HEK293 (cell line): ENCODE data around the gene PROM2.
A peak's percentile ranks its signal among the peaks of the same experiment; 100 is the strongest.

ENCODE experiments used
- CTCF ChIA-PET: fragments of 350-600 bp; formaldehyde crosslinking; extraction: SDS; loops from one replicate; lab custom pipeline; 2021; ENCODE audit warnings: antibody characterized with exemption; lab: Yijun Ruan, JAX
- POLR2A ChIA-PET: fragments of 300-600 bp; formaldehyde crosslinking; extraction: SDS; loops from one replicate; lab custom pipeline; 2020; ENCODE audit warnings: antibody characterized with exemption, inconsistent platforms; lab: Yijun Ruan, JAX
- H3K27ac ChIP-seq: fragments of 200-500 bp; sonication (Bioruptor generic); 2 replicates; pipeline ENCODE4 v1.5.1; 2014; ENCODE audit warnings: low read depth, low read length, control low read depth, inconsistent platforms; ENCODE audit errors: extremely low read depth
- H3K36me3 ChIP-seq, 2 experiments: fragments of 200-500 bp in 1 of 2; sonication (Bioruptor generic) in 1 of 2; 1 replicate in 1 of 2; 2 replicates in 1 of 2; pipeline ENCODE4 v1.5.1; 2014 to 2017; ENCODE audit warnings: inconsistent platforms in 2 of 2, low read length in 2 of 2; ENCODE audit not compliant: control insufficient read depth in 2 of 2, insufficient read depth in 1 of 2
- H3K4me1 ChIP-seq: fragments of 200-500 bp; sonication (Bioruptor generic); 2 replicates; pipeline ENCODE4 v1.5.1; 2014; ENCODE audit warnings: mild to moderate bottlenecking, low read length, inconsistent platforms; ENCODE audit not compliant: control insufficient read depth, insufficient read depth
- H3K4me3 ChIP-seq: 2 replicates; pipeline ENCODE4 v1.5.1; 2011; ENCODE audit warnings: low read depth, mild to moderate bottlenecking, control low read depth, low read length, moderate library complexity
- H3K9me3 ChIP-seq: fragments of 200-500 bp; sonication (Bioruptor generic); 2 replicates; pipeline ENCODE4 v1.5.1; 2014; ENCODE audit warnings: low read depth, low read length, inconsistent platforms; ENCODE audit not compliant: control insufficient read depth, insufficient read depth
- ATF2 ChIP-seq: fragments of 450-650 bp; formaldehyde crosslinking; IDR thresholded peaks from 2 replicates; pipeline ENCODE4 v1.5.1; 2016; ENCODE audit warnings: missing biosample characterization, missing genetic modification characterization, low read depth
- GLIS1 ChIP-seq: fragments of 450-650 bp; formaldehyde crosslinking; IDR thresholded peaks from 2 replicates; pipeline ENCODE4 v1.5.1; 2016; ENCODE audit warnings: missing biosample characterization, missing genetic modification characterization
- HIC1 ChIP-seq: fragments of 450-650 bp; formaldehyde crosslinking; IDR thresholded peaks from 2 replicates; pipeline ENCODE4 v1.5.1; 2016; ENCODE audit warnings: missing biosample characterization, missing genetic modification characterization
- KLF17 ChIP-seq: fragments of 450-650 bp; formaldehyde crosslinking; IDR thresholded peaks from 2 replicates; pipeline ENCODE4 v1.5.1; 2016; ENCODE audit warnings: missing biosample characterization, missing genetic modification characterization
- PRDM1 ChIP-seq: fragments of 450-650 bp; formaldehyde crosslinking; IDR thresholded peaks from 2 replicates; pipeline ENCODE4; 2016; ENCODE audit warnings: missing biosample characterization, missing genetic modification characterization
- SP2 ChIP-seq: fragments of 450-650 bp; formaldehyde crosslinking; IDR thresholded peaks from 2 replicates; pipeline ENCODE4 v1.5.1; 2016; ENCODE audit warnings: missing biosample characterization, missing genetic modification characterization
- TCF7L2 ChIP-seq: IDR thresholded peaks from 2 replicates; pipeline ENCODE4 v1.6.1; 2011; ENCODE audit warnings: low read depth, mild to moderate bottlenecking, inconsistent platforms, low read length, moderate library complexity, borderline replicate concordance
- YY2 ChIP-seq: fragments of 450-650 bp; formaldehyde crosslinking; IDR thresholded peaks from 2 replicates; pipeline ENCODE4 v1.5.1; 2016; ENCODE audit warnings: missing biosample characterization, missing genetic modification characterization
- ZBTB17 ChIP-seq: fragments of 450-650 bp; formaldehyde crosslinking; IDR thresholded peaks from 2 replicates; pipeline ENCODE4 v1.5.1; 2016; ENCODE audit warnings: missing biosample characterization, missing genetic modification characterization
- ZBTB7A ChIP-seq: fragments of 450-650 bp; formaldehyde crosslinking; IDR thresholded peaks from 2 replicates; pipeline ENCODE4 v1.5.1; 2016; ENCODE audit warnings: low read depth, missing biosample characterization, missing genetic modification characterization
- ZNF138 ChIP-seq: fragments of 450-650 bp; formaldehyde crosslinking; IDR thresholded peaks from 2 replicates; pipeline ENCODE4 v1.5.1; 2016; ENCODE audit warnings: missing biosample characterization, missing genetic modification characterization, borderline replicate concordance
- ZNF140 ChIP-seq: fragments of 450-650 bp; formaldehyde crosslinking; IDR thresholded peaks from 2 replicates; pipeline ENCODE4 v1.5.1; 2016; ENCODE audit warnings: missing biosample characterization, missing genetic modification characterization
- ZNF169 ChIP-seq: fragments of 450-650 bp; formaldehyde crosslinking; IDR thresholded peaks from 2 replicates; pipeline ENCODE4 v1.5.1; 2016; ENCODE audit warnings: missing biosample characterization, missing genetic modification characterization
- ZNF19 ChIP-seq: fragments of 450-650 bp; formaldehyde crosslinking; IDR thresholded peaks from 2 replicates; pipeline ENCODE4; 2016; ENCODE audit warnings: missing biosample characterization, missing genetic modification characterization, low read depth
- ZNF391 ChIP-seq: fragments of 450-650 bp; formaldehyde crosslinking; IDR thresholded peaks from 2 replicates; pipeline ENCODE4 v1.5.1; 2016; ENCODE audit warnings: low read depth, missing biosample characterization, missing genetic modification characterization, borderline replicate concordance
- ZNF449 ChIP-seq: fragments of 450-650 bp; formaldehyde crosslinking; IDR thresholded peaks from 2 replicates; pipeline ENCODE4 v1.5.1; 2017; ENCODE audit warnings: missing biosample characterization, mild to moderate bottlenecking, missing genetic modification characterization, moderate library complexity
- ZNF529 ChIP-seq: fragments of 450-650 bp; formaldehyde crosslinking; IDR thresholded peaks from 2 replicates; pipeline ENCODE4 v1.5.1; 2017; ENCODE audit warnings: missing genetic modification characterization, missing biosample characterization; ENCODE audit not compliant: insufficient replicate concordance
- ZNF580 ChIP-seq: fragments of 450-650 bp; formaldehyde crosslinking; IDR thresholded peaks from 2 replicates; pipeline ENCODE4 v1.5.1; 2016; ENCODE audit warnings: missing biosample characterization, missing genetic modification characterization
- ZNF639 ChIP-seq: fragments of 450-650 bp; formaldehyde crosslinking; IDR thresholded peaks from 2 replicates; pipeline ENCODE4 v1.5.1; 2016; ENCODE audit warnings: missing biosample characterization, missing genetic modification characterization
- ZNF776 ChIP-seq: fragments of 450-650 bp; formaldehyde crosslinking; IDR thresholded peaks from 2 replicates; pipeline ENCODE4 v1.5.0; 2017; ENCODE audit warnings: missing biosample characterization, missing genetic modification characterization, borderline replicate concordance
- ZNF843 ChIP-seq: fragments of 450-650 bp; formaldehyde crosslinking; IDR thresholded peaks from 2 replicates; pipeline ENCODE4 v1.5.1; 2016; ENCODE audit warnings: missing biosample characterization, missing genetic modification characterization
- ZSCAN5A ChIP-seq: fragments of 450-650 bp; formaldehyde crosslinking; IDR thresholded peaks from 2 replicates; pipeline ENCODE4 v1.5.1; 2016; ENCODE audit warnings: missing biosample characterization, missing genetic modification characterization

The PROM2 gene

GRCh38 chr2:95333056-95333455 is 58.8 kb downstream of the PROM2 start:
- ChIA-PET CTCF (interaction anchor here (0.7 to 3.6 kb wide), 2 partner anchors 12 to 81 kb away, joined by 3 to 34 read pairs; no protein-coding TSS in a partner anchor), POLR2A (interaction anchor here (1.1 kb wide), 1 partner anchor 12 kb away, joined by 3 read pairs; no protein-coding TSS in a partner anchor)
- Histone ChIP-seq H3K36me3 (no peaks in the 10 kb centered on the region), H3K9me3 (no peaks in the 10 kb centered on the region), H3K4me3 (no peak overlapping the region), H3K27ac (no peak overlapping the region), H3K4me1 (peaks cover 14% of the 10 kb centered on the region)
- no peak for TF ChIP-seq ZNF138 (tag by site-specific recombination)
- no peak for TF ChIP-seq ZNF776
- no peak for TF ChIP-seq TCF7L2
- TF ChIP-seq ZNF639: no peak
- no peak for TF ChIP-seq ZNF169
- TF ChIP-seq SP2 (tag by site-specific recombination): no peak
- no peak for TF ChIP-seq ZBTB7A (tag by site-specific recombination)
- TF ChIP-seq ZNF529 (tag by site-specific recombination): no peak
- no peak for TF ChIP-seq ZSCAN5A (tag by site-specific recombination)
- no peak for TF ChIP-seq ZNF19 (tag by site-specific recombination)
- no peak for TF ChIP-seq ZNF140 (tag by site-specific recombination)
- no peak for TF ChIP-seq PRDM1 (tag by site-specific recombination)
- no peak for TF ChIP-seq HIC1
- no peak for TF ChIP-seq ZBTB17 (tag by site-specific recombination)
- no peak for TF ChIP-seq ZNF580 (tag by site-specific recombination)

- ChIA-PET POLR2A (interaction anchor here (0.5 to 1.1 kb wide), 3 partner anchors 11 to 169 kb away, joined by 3 read pairs; partner anchors contain the start of gene ZNF2), CTCF (interaction anchor here (0.6 to 3.6 kb wide), 3 partner anchors 11 to 55 kb away, joined by 3 to 34 read pairs (median 3); no protein-coding TSS in a partner anchor)
- H3K27ac ChIP-seq: peak overlapping the region; percentile 60; the same call in 1 of the 2 replicates
- H3K4me1 ChIP-seq: peaks cover 14% of the 10 kb centered on the region
- H3K4me3 ChIP-seq: no peak overlapping the region
- no peaks in the 10 kb centered on the region for H3K9me3 ChIP-seq
- no peaks in the 10 kb centered on the region for H3K36me3 ChIP-seq
- TF ChIP-seq ZNF449 (tag by site-specific recombination) (peak; percentile 70), KLF17 (tag by site-specific recombination) (peak; percentile 67), YY2 (tag by site-specific recombination) (no peak), ZNF639 (0 out of 2 replicates have a peak, but pooled peaks have one; percentile 43), ATF2 (tag by site-specific recombination) (0 out of 2 replicates have a peak, but pooled peaks have one; percentile 9), GLIS1 (peak; percentile 90), ZNF391 (tag by site-specific recombination) (0 out of 2 replicates have a peak, but pooled peaks have one; percentile 66), ZNF843 (peak; percentile 86)
Measured at GRCh38 chr2:95333888-95334338, 59.7 kb downstream of the PROM2 start.
